IgD-negative memory B cell (primary cell): Measurements from ENCODE around the gene C2orf66. TPM values are rescaled to one million over a fixed set of nuclear protein-coding genes. Genes with fewer than 3 reads are reported as not detected.
A peak's percentile ranks its signal among the peaks of the same experiment; 100 is the strongest.

Source experiments
- H3K27ac Mint-ChIP-seq, 3 donors: one replicate each; pipeline ENCODE4 v1.8.0; 2020 to 2022; ENCODE audit warnings: mild to moderate bottlenecking in 3 of 3, mixed read lengths in 3 of 3, moderate library complexity in 1 of 3
- H3K27me3 Mint-ChIP-seq: one replicate; pipeline ENCODE4 v1.8.0; 2021; ENCODE audit warnings: mixed read lengths
- H3K36me3 Mint-ChIP-seq: one replicate; pipeline ENCODE4 v1.8.0; 2020; ENCODE audit warnings: mild to moderate bottlenecking, mixed read lengths
- H3K4me1 Mint-ChIP-seq, 3 donors: one replicate each; pipeline ENCODE4 v1.8.0; 2020 to 2022; ENCODE audit warnings: mixed read lengths in 3 of 3, mild to moderate bottlenecking in 1 of 3
- H3K4me3 Mint-ChIP-seq, 4 donors: one replicate each; pipeline ENCODE4 v1.8.0; 2020 to 2022; ENCODE audit warnings: mild to moderate bottlenecking in 4 of 4, mixed read lengths in 4 of 4, moderate library complexity in 3 of 4
- H3K9me3 Mint-ChIP-seq, 3 donors: one replicate each; pipeline ENCODE4 v1.8.0; 2020 to 2021; ENCODE audit warnings: mixed read lengths in 3 of 3, mild to moderate bottlenecking in 1 of 3
- polyA plus RNA-seq: library from polyadenylated mRNA; unstranded; fragments of 300-500 nt; fragmentation: Illumina TruSeq; gene quantifications from one replicate; pipeline ENCODE4 v1.2.3, GENCODE V29; 2021

Gene C2orf66
- polyA plus RNA-seq, 1 donor from 2014 or later: not detected

DNA sequence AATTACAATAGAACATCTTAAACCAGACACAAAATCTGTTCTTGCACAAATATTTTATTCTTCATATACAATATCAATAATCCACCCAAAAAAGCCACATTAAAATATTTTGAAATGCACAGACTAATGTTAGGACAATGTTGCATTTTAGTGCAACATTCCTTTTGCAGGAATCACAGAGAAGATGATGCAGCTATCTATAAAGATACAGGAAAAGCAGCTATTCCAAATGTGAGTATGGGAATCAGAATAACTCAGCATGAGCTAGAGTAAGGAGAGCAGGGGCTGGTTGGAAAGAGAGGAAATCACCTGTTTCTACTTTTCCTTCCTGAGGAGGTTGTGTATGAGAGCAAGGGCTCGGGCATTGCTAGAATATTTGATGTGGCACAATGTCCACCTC, 4.8 kb downstream of the C2orf66 start:
- Mint-ChIP-seq H3K9me3 (peaks cover 0 to 2% (median 1%) of the 10 kb centered on the region in 3 donors), H3K27ac (no peak overlapping the region), H3K36me3 (peaks cover 1% of the 10 kb centered on the region), H3K4me1 (peaks cover 2 to 11% (median 6%) of the 10 kb centered on the region in 3 donors), H3K27me3 (peaks cover 14% of the 10 kb centered on the region), H3K4me3 (no peak overlapping the region)

DNA sequence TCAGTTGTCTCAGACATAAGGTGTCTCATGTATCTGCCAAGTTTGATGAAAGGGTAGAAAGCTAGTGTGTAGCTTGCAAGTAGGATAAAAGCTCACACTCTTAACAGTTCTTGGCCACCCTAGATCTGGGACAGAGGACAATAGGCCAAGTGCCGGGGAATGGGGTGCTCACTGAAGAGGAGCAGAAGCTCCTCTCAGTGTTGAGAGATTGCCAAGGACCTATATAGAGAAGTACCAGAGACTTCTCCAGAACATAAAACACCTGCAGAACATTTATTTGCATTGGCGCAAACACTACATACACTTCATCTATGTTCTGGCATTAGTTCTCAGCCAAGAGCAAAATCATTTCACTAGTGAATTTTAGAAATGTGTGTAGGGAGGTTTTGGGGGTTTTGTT, 6.8 kb downstream of the C2orf66 start:
- peaks cover 6 to 22% (median 8%) of the 10 kb centered on the region in 3 donors for H3K4me1 Mint-ChIP-seq
- H3K27ac Mint-ChIP-seq: no peak overlapping the region
- H3K4me3 Mint-ChIP-seq: no peak overlapping the region
- peaks cover 12% of the 10 kb centered on the region for H3K27me3 Mint-ChIP-seq
- H3K36me3 Mint-ChIP-seq: peaks cover 1% of the 10 kb centered on the region
- peaks cover 0 to 2% (median 1%) of the 10 kb centered on the region in 3 donors for H3K9me3 Mint-ChIP-seq

GRCh38 chr2:196801674-196802261, 7.4 kb downstream of the C2orf66 start:
- H3K9me3 Mint-ChIP-seq: peaks cover 0 to 2% (median 1%) of the 10 kb centered on the region in 3 donors
- peaks cover 1% of the 10 kb centered on the region for H3K36me3 Mint-ChIP-seq
- H3K4me3 Mint-ChIP-seq: peak overlapping the region in 1 of 4 donors; percentile 98
- H3K27me3 Mint-ChIP-seq: peaks cover 12% of the 10 kb centered on the region
- peaks cover 6 to 25% (median 9%) of the 10 kb centered on the region in 3 donors for H3K4me1 Mint-ChIP-seq
- H3K27ac Mint-ChIP-seq: no peak overlapping the region

- Mint-ChIP-seq H3K4me3 (peak overlapping the region; percentile 96 to 100 (median 98)), H3K4me1 (peaks cover 6 to 25% (median 15%) of the 10 kb centered on the region in 3 donors), H3K36me3 (peaks cover 1% of the 10 kb centered on the region), H3K9me3 (peaks cover 0 to 2% (median 1%) of the 10 kb centered on the region in 3 donors), H3K27me3 (peaks cover 8% of the 10 kb centered on the region), H3K27ac (peak overlapping the region; percentile 69 to 91 (median 76))
Measured at GRCh38 chr2:196798980-196799379, 10.2 kb downstream of the C2orf66 start.

GRCh38 chr2:196792865-196793264, 16.3 kb downstream of the C2orf66 start:
- peaks cover 1% of the 10 kb centered on the region for H3K36me3 Mint-ChIP-seq
- no peak overlapping the region for H3K27ac Mint-ChIP-seq
- H3K9me3 Mint-ChIP-seq: no peaks in the 10 kb centered on the region
- no peaks in the 10 kb centered on the region for H3K27me3 Mint-ChIP-seq
- no peak overlapping the region for H3K4me3 Mint-ChIP-seq
- peaks cover 7 to 8% (median 7%) of the 10 kb centered on the region in 3 donors for H3K4me1 Mint-ChIP-seq

- Mint-ChIP-seq H3K27ac (peak overlapping the region in 1 of 3 donors; percentile 0), H3K4me1 (peaks cover 0 to 2% (median 0%) of the 10 kb centered on the region in 3 donors), H3K4me3 (no peak overlapping the region), H3K9me3 (no peaks in the 10 kb centered on the region), H3K36me3 (peaks cover 8% of the 10 kb centered on the region), H3K27me3 (no peaks in the 10 kb centered on the region)
Measured at GRCh38 chr2:196783431-196784094, 25.6 kb downstream of the C2orf66 start.

DNA sequence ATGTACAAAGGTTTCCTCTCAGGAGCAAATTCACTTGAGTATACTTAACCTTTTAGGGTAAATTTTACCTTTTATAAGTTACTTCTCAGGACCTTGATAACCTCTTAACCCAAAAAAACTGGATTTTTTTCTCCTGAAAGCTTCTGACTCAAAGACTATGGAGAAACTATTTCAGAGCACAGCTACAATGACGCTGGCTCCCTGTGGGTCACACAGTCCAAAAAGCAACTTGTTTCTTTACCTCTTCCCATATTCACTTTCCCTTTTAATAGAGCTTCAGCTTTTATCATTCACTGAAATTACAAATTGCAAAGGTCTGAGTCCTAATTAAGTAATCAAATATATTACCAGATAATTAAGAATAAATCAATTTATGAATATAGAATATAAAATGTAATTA, 42.1 kb downstream of the C2orf66 start:
- H3K36me3 Mint-ChIP-seq: peaks cover 12% of the 10 kb centered on the region
- no peak overlapping the region for H3K27ac Mint-ChIP-seq
- no peaks in the 10 kb centered on the region for H3K9me3 Mint-ChIP-seq
- H3K4me1 Mint-ChIP-seq: no peaks in the 10 kb centered on the region
- no peaks in the 10 kb centered on the region for H3K27me3 Mint-ChIP-seq
- H3K4me3 Mint-ChIP-seq: no peak overlapping the region

- H3K27me3 Mint-ChIP-seq: no peaks in the 10 kb centered on the region
- peak overlapping the region in 1 of 3 donors; percentile 51 for H3K27ac Mint-ChIP-seq
- H3K36me3 Mint-ChIP-seq: peaks cover 4% of the 10 kb centered on the region
- H3K4me3 Mint-ChIP-seq: no peak overlapping the region
- H3K4me1 Mint-ChIP-seq: no peaks in the 10 kb centered on the region
- peaks cover 7 to 22% (median 13%) of the 10 kb centered on the region in 3 donors for H3K9me3 Mint-ChIP-seq
Measured at GRCh38 chr2:196759378-196759706, 49.8 kb downstream of the C2orf66 start.

DNA sequence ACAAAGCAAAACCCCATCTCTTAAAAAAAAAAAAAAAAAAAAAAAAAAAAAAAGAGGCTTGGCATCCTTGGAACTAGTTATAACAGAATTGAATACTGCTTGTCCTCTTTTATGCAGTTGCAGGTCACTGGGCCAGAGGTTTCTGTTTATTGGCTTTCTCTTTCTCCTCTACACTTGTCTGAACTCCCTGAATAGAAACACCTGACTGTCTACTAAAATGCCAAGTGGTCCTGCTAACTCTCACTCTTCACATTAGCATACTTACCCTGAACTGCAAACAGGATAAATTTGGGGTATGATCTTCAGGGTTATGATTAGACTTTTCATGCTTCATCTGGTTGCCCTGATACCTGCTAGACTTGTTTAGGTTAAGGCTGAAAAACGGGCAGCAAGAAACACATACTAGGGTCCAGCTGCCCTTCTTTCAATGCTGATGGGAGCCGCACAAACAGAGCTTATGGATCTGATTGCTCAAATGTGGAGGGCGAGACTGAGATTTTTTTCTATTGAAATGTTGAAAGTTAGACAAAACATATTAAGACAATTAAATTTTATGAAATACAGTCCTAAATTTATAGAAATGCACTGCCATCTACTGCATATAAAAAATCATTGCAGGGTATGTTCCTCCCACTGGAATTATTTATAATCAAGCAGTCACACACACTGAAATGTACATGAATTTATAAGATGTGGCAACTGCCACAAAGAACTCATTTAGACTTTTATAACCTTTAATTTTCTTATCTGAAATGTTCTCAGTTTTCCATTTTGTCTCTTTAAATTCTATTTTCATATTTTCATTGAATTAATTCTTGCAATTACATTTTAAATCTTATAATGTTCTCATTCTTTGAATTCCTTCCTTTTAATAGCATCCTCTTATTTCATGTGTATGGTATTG, 50.4 kb downstream of the C2orf66 start:
- peaks cover 3% of the 10 kb centered on the region for H3K36me3 Mint-ChIP-seq
- H3K27me3 Mint-ChIP-seq: no peaks in the 10 kb centered on the region
- H3K27ac Mint-ChIP-seq: peak overlapping the region in 1 of 3 donors; percentile 51
- H3K4me3 Mint-ChIP-seq: no peak overlapping the region
- peaks cover 7 to 26% (median 18%) of the 10 kb centered on the region in 3 donors for H3K9me3 Mint-ChIP-seq
- H3K4me1 Mint-ChIP-seq: no peaks in the 10 kb centered on the region

Other genes with a start within 250 kb of the C2orf66 start
- 0.05 TPM for gene HECW2, start 215.8 kb downstream of the C2orf66 start, polyA plus RNA-seq
- gene CCDC150, start 169.6 kb downstream of the C2orf66 start, polyA plus RNA-seq: 0.63 TPM
- 10.6 TPM for gene GTF3C3, start 9.7 kb downstream of the C2orf66 start, polyA plus RNA-seq
- gene PGAP1, start 117.4 kb upstream of the C2orf66 start, polyA plus RNA-seq: 0.56 TPM